ENCODE measurements around the gene FAM184A. TPM values are rescaled to one million over a fixed set of nuclear protein-coding genes. Genes with fewer than 3 reads are reported as not detected.

FAM184A gene
- total RNA-seq, 1 donor from 2014 or later, result 24.8 TPM

DNA sequence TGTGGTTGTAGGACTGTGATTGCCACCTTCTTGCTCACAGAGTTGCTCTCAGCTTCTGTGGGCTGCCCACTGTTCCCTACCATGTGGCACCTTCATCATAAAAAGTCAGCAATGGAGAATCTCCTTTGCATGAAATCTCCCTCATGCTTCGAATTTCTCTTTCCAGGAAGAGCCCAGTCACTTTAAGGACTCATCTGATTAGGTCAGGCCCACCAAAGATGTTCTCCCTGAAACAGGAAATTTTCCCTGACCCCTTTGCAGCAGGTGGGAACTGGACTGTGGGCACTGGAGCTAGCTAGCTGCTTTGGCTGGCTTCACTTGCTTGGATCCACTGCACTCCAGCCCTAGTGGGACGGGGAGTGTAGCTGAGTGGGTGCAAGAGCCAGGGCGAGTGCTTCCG lies 47.7 kb upstream of the FAM184A start:
- Mint-ChIP-seq H3K4me1 (peaks cover 7% of the 10 kb centered on the region), H3K9me3 (peaks cover 5% of the 10 kb centered on the region), H3K36me3 (no peaks in the 10 kb centered on the region), H3K27me3 (ENCODE audit: insufficient read depth, low read depth) (no peaks in the 10 kb centered on the region), H3K27ac (no peak overlapping the region), H3K4me3 (no peak overlapping the region)
- Histone ChIP-seq H3K27me3 (no peaks in the 10 kb centered on the region), H3F3A (ENCODE audit: low read depth) (no peaks in the 10 kb centered on the region), H3K9ac (no peak overlapping the region), H3K4me2 (no peak overlapping the region), H3K9me3 (ENCODE audit: low read depth) (no peaks in the 10 kb centered on the region), H3K36me3 (no peaks in the 10 kb centered on the region), H3K79me2 (ENCODE audit: low read depth) (no peaks in the 10 kb centered on the region), H3K4me3 (no peak overlapping the region), H3K27ac (no peak overlapping the region), H3K4me1 (no peaks in the 10 kb centered on the region), H2AFZ (replicated peaks) (no peak overlapping the region), H4K20me1 (ENCODE audit: low read depth) (no peaks in the 10 kb centered on the region)
- no peak for DNase-seq (ENCODE audit: low spot score)
- TF ChIP-seq EZH2phosphoT487 (IDR thresholded peaks at IDR 0.05) (no peak), CTCF (IDR thresholded peaks at IDR 0.05) (no peak)

GRCh38 chr6:119125576-119125975 lies 47.1 kb upstream of the FAM184A start:
- Mint-ChIP-seq H3K27me3 (ENCODE audit: insufficient read depth, low read depth) (no peaks in the 10 kb centered on the region), H3K36me3 (no peaks in the 10 kb centered on the region), H3K9me3 (peaks cover 5% of the 10 kb centered on the region), H3K4me1 (peaks cover 7% of the 10 kb centered on the region), H3K4me3 (no peak overlapping the region), H3K27ac (no peak overlapping the region)
- Histone ChIP-seq H3K79me2 (ENCODE audit: low read depth) (no peaks in the 10 kb centered on the region), H3K4me1 (no peaks in the 10 kb centered on the region), H3K9ac (no peak overlapping the region), H3K4me3 (no peak overlapping the region), H2AFZ (replicated peaks) (no peak overlapping the region), H3K4me2 (no peak overlapping the region), H3K36me3 (no peaks in the 10 kb centered on the region), H3K9me3 (ENCODE audit: low read depth) (no peaks in the 10 kb centered on the region), H3F3A (ENCODE audit: low read depth) (no peaks in the 10 kb centered on the region), H3K27me3 (no peaks in the 10 kb centered on the region), H3K27ac (no peak overlapping the region), H4K20me1 (ENCODE audit: low read depth) (no peaks in the 10 kb centered on the region)
- DNase-seq (ENCODE audit: low spot score), result no peak
- TF ChIP-seq EZH2phosphoT487 (IDR thresholded peaks at IDR 0.05) (no peak), EZH2 (IDR thresholded peaks at IDR 0.05) (no peak), CTCF (IDR thresholded peaks at IDR 0.05) (no peak)

- Mint-ChIP-seq H3K36me3 (no peaks in the 10 kb centered on the region), H3K4me1 (peaks cover 6% of the 10 kb centered on the region), H3K27me3 (ENCODE audit: insufficient read depth, low read depth) (no peaks in the 10 kb centered on the region), H3K27ac (no peak overlapping the region), H3K9me3 (peaks cover 5% of the 10 kb centered on the region), H3K4me3 (no peak overlapping the region)
- no peak overlapping the region for H3K4me2 ChIP-seq
- no peaks in the 10 kb centered on the region for H3K36me3 ChIP-seq
- H3K27me3 ChIP-seq, result no peaks in the 10 kb centered on the region
- H3K9ac ChIP-seq, result no peak overlapping the region
- no peaks in the 10 kb centered on the region for H4K20me1 ChIP-seq (ENCODE audit: low read depth)
- no peak overlapping the region for H3K4me3 ChIP-seq
- H3F3A ChIP-seq (ENCODE audit: low read depth), result no peaks in the 10 kb centered on the region
- H3K27ac ChIP-seq, result no peak overlapping the region
- H3K79me2 ChIP-seq (ENCODE audit: low read depth), result no peaks in the 10 kb centered on the region
- no peak for DNase-seq (ENCODE audit: low spot score)
- TF ChIP-seq CTCF (IDR thresholded peaks at IDR 0.05) (no peak), EZH2 (IDR thresholded peaks at IDR 0.05) (no peak), EZH2phosphoT487 (IDR thresholded peaks at IDR 0.05) (no peak)
- no peaks in the 10 kb centered on the region for H3K4me1 ChIP-seq
- H2AFZ ChIP-seq (replicated peaks), result no peak overlapping the region
- H3K9me3 ChIP-seq (ENCODE audit: low read depth), result no peaks in the 10 kb centered on the region
Observed at GRCh38 chr6:119124079-119124824, 45.8 kb upstream of the FAM184A start.

All from neural progenitor cell (in vitro differentiated cells).